Adrenal gland (tissue), 12 donors: ENCODE data around the gene HTR5A. TPM values are rescaled to one million over a fixed set of nuclear protein-coding genes. Genes with fewer than 3 reads are reported as not detected.

Experiments
- DNase-seq, 7 donors: peaks; one replicate each; pipeline ENCODE4 v3.0.0-alpha.2; 2019 to 2020
- H3K27ac ChIP-seq, 5 donors: fragments of 200-600 bp; sonication (generic) in 4 of 5; 1 replicate in 3 of 5; 2 replicates in 2 of 5; pipeline versions ENCODE4 v1.5.1 to v1.8.0; 2016 to 2020; ENCODE audit warnings: mild to moderate bottlenecking in 1 of 5
- H3K27me3 ChIP-seq: fragments of 200-600 bp; 2 replicates; pipeline ENCODE4 v1.8.0; 2021
- H3K36me3 ChIP-seq, 2 donors: fragments of 200-600 bp; replicated peaks in 1 of 2; 1 replicate in 1 of 2; 2 replicates in 1 of 2; pipeline versions ENCODE4 v1.5.1 to v1.8.0; 2018 to 2022
- H3K4me1 ChIP-seq, 2 donors: fragments of 200-600 bp; replicated peaks in 1 of 2; 1 replicate in 1 of 2; 2 replicates in 1 of 2; pipeline versions ENCODE4 v1.5.1 to v1.8.0; 2018 to 2021
- H3K4me3 ChIP-seq, 4 donors: fragments of 200-600 bp; sonication (generic) in 3 of 4; one replicate each; pipeline ENCODE4 v1.5.1; 2016 to 2018
- H3K9me3 ChIP-seq, 3 donors: fragments of 200-600 bp; sonication (generic) in 1 of 3; replicated peaks in 1 of 3; 1 replicate in 2 of 3; 2 replicates in 1 of 3; pipeline versions ENCODE4 v1.5.1 to v1.8.0; 2016 to 2021
- CTCF ChIP-seq, 6 experiments: fragments of 450-650 bp in 4 of 6; fragments of 200-600 bp in 2 of 6; sonication (generic) in 1 of 6; IDR thresholded peaks; 1 replicate in 5 of 6; 2 replicates in 1 of 6; pipeline versions ENCODE4 v1.5.1 to v1.8.0; 2016 to 2021; ENCODE audit warnings: antibody characterized with exemption in 6 of 6, mild to moderate bottlenecking in 2 of 6, moderate library complexity in 1 of 6
- POLR2A ChIP-seq, 2 donors: fragments of 450-650 bp; IDR thresholded peaks; one replicate each; pipeline ENCODE4 v1.6.1; 2017; ENCODE audit warnings: antibody characterized with exemption in 2 of 2, mild to moderate bottlenecking in 2 of 2, moderate library complexity in 1 of 2
- WGBS, 4 donors: extraction: QIAGEN DNeasy Blood & Tissue Kit in 2 of 4; methylation state at CpG; one replicate each; pipeline versions ENCODE4 v1.1.5 to v1.1.7; 2013 to 2017; 5-methylcytosine and 5-hydroxymethylcytosine counted together
- intact Hi-C, 2 donors: fragments of 100-400 bp; cut with DNase I; formaldehyde crosslinking; loops; one replicate each; pipeline versions ENCODE4 v1.14.1 to v1.15.0; 2022 to 2023
- polyA plus RNA-seq, 3 donors: library from polyadenylated mRNA; stranded (reverse); fragments of 200-250 nt in 2 of 3; fragments of 350-450 nt in 1 of 3; fragmentation: Illumina TruSeq in 1 of 3; extraction: RNeasy Lipid Tissue Mini Kit (QIAGEN cat#74804) in 1 of 3; gene quantifications; one replicate each; pipeline ENCODE4 v1.2.3, GENCODE V29; 2013 to 2014
- total RNA-seq, 9 donors: library from RNA; depleted of rRNA in 4 of 9; stranded (reverse); fragments of >200 nt in 4 of 9; fragments of 120-200 nt in 1 of 9; fragmentation: NEBNext Ultra II Directional in 1 of 9; extraction: Animal tissue kit (Norgen Biotek cat#: 25700) in 1 of 9; gene quantifications; one replicate each; pipeline versions ENCODE4 v1.1.0 to v1.2.4, GENCODE V29; 2013 to 2023
- donor health status: healthy with polysubstance abuse.
- donor health status: Bipolar disorder and iron deficiency.
- donor health status: DM: yes; HTN: yes; CAD: no.
- donor health status: DM: no; HTN: no; CAD: no.
- donor health status: DM: no; HTN: no; CAD: no.
- donor health status: DM: yes; HTN: yes; CAD: no.

The HTR5A gene
- total and polyA plus RNA-seq, 12 donors = not detected

- intact Hi-C loops = no loop called here
- Histone ChIP-seq H3K36me3 (no peaks in the 10 kb centered on the region), H3K27me3 (no peaks in the 10 kb centered on the region), H3K4me3 (no peak overlapping the region), H3K27ac (no peak overlapping the region), H3K4me1 (no peaks in the 10 kb centered on the region), H3K9me3 (no peaks in the 10 kb centered on the region)
- 62 to 77% (median 70%) methylated on average over 6 of the region's 6 CpGs for WGBS, 4 donors
- DNase-seq = no peak
- TF ChIP-seq POLR2A (IDR thresholded peaks at IDR 0.05) (no peak), CTCF (IDR thresholded peaks at IDR 0.05) (no peak)
These were observed 24.6 kb downstream of the HTR5A start for GRCh38 chr7:155094636-155095135.

GRCh38 chr7:155097338-155097737 lies 27.2 kb downstream of the HTR5A start:
- H3K27me3 ChIP-seq = no peaks in the 10 kb centered on the region
- intact Hi-C loops = no loop called here
- H3K27ac ChIP-seq = no peak overlapping the region
- WGBS, 4 donors = 61 to 74% (median 69%) methylated on average over 3 of the region's 3 CpGs
- H3K9me3 ChIP-seq = no peaks in the 10 kb centered on the region
- H3K4me1 ChIP-seq = no peaks in the 10 kb centered on the region
- no peak overlapping the region for H3K4me3 ChIP-seq
- no peaks in the 10 kb centered on the region for H3K36me3 ChIP-seq
- no peak for DNase-seq
- no peak for TF ChIP-seq CTCF (IDR thresholded peaks at IDR 0.05)
- no peak for TF ChIP-seq POLR2A (IDR thresholded peaks at IDR 0.05)

DNA sequence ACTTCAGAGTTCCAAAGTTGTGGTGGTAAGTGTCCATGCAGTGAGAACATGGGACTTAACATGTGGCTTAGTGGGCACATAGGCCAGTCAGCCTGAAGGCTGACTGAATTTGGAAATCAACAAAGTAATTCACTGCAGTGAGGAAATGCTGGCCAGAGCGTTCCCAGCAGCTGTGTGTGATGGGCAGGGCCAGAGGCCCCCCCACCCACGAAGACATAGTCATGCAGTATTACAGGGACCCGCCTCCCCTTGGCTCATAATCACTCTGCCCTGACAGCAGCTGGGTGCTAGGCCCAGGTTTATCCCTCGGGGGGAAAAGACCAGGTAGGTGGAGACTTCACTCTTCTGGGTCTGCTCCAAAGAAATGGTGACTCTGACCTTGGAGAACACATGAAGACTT lies 33.7 kb downstream of the HTR5A start:
- intact Hi-C loops = no loop called here
- no peaks in the 10 kb centered on the region for H3K4me1 ChIP-seq
- TF ChIP-seq CTCF (IDR thresholded peaks at IDR 0.05) (no peak), POLR2A (IDR thresholded peaks at IDR 0.05) (no peak)
- no peak overlapping the region for H3K27ac ChIP-seq
- WGBS, 4 donors = 45 to 60% (median 56%) methylated on average over 4 of the region's 4 CpGs
- H3K9me3 ChIP-seq = no peaks in the 10 kb centered on the region
- peaks cover 8% of the 10 kb centered on the region for H3K27me3 ChIP-seq
- DNase-seq = no peak
- no peak overlapping the region for H3K4me3 ChIP-seq
- no peaks in the 10 kb centered on the region for H3K36me3 ChIP-seq

DNA sequence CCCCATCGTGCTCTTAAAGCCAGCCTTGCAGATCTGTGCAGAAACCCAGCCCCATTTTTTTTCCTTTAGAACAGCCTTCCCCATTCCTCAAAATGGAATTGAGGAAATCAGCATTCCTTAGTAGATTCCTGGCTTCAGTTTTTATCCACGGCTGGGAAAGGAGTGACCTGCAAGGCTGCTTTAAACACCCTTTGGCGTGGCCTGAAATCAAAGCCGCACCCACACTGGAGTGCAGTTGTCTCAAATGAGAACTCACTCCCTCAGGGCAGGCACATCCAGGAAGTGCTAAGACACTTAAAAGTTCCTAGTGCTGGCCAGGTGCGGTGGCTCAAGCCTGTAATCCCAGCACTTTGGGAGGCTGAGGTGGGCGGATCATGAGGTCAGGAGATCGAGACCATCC lies 34.8 kb downstream of the HTR5A start:
- intact Hi-C loops = no loop called here
- H3K27ac ChIP-seq = no peak overlapping the region
- H3K4me3 ChIP-seq = no peak overlapping the region
- no peak for DNase-seq
- H3K9me3 ChIP-seq = no peaks in the 10 kb centered on the region
- TF ChIP-seq CTCF (IDR thresholded peaks at IDR 0.05) = no peak
- no peak for TF ChIP-seq POLR2A (IDR thresholded peaks at IDR 0.05)
- WGBS, 4 donors = 67 to 77% (median 72%) methylated on average over 4 to 7 of the region's 7 CpGs
- peaks cover 8% of the 10 kb centered on the region for H3K27me3 ChIP-seq
- H3K4me1 ChIP-seq = no peaks in the 10 kb centered on the region
- H3K36me3 ChIP-seq = no peaks in the 10 kb centered on the region
